WTC11 (cell line): ENCODE measurements around the gene WDR59.

Experiments
- ATF2 ChIP-seq: sonication (generic); formaldehyde crosslinking; IDR thresholded peaks from 2 replicates; pipeline ENCODE4 v1.8.1; 2022; ENCODE audit warnings: low read depth, missing genetic modification reagents, borderline replicate concordance
- CTCF ChIP-seq: fragments of 200-600 bp; IDR thresholded peaks from 2 replicates; pipeline ENCODE4 v1.8.0; 2022; ENCODE audit warnings: antibody characterized with exemption

- TF ChIP-seq CTCF (no peak), ATF2 (CRISPR knock-in tag) (no peak)
Measured at GRCh38 chr16:74982256-74982655, 2.7 kb downstream of the WDR59 start.
